Stimulated activated CD8-positive, alpha-beta memory T cell treated with anti-CD3 and anti-CD28 coated beads, Interleukin-15, amount 100 ng/mL, for 4 hours (primary cell): ENCODE results near the gene TP53BP2.
"Not testable (repeated sequence)": the region's sequence is repeated elsewhere in the genome, so short reads cannot be mapped to it uniquely, and the experiment has no call there.

Experiments
- DNase-seq, 2 donors: peaks; one replicate each; pipeline ENCODE4 v3.0.0-alpha.2; 2020; ENCODE audit warnings: low read depth in 2 of 2

Gene TP53BP2

GRCh38 chr1:223856386-223856785 lies 10.6 kb upstream of the TP53BP2 start:
- no peak for DNase-seq

- DNase-seq, result no peak
These were observed 8.0 kb upstream of the TP53BP2 start for GRCh38 chr1:223853748-223854147.

- no peak for DNase-seq
These were observed 7.5 kb upstream of the TP53BP2 start for GRCh38 chr1:223853275-223853674.

- no peak for DNase-seq
These were observed 6.6 kb upstream of the TP53BP2 start for GRCh38 chr1:223852337-223852736.

GRCh38 chr1:223849352-223850254 lies 3.9 kb upstream of the TP53BP2 start:
- DNase-seq, result no peak

GRCh38 chr1:223848536-223848935 lies 2.8 kb upstream of the TP53BP2 start:
- no peak for DNase-seq

- DNase-seq, result no peak
These were observed 2.1 kb upstream of the TP53BP2 start for GRCh38 chr1:223847781-223848345.

GRCh38 chr1:223845037-223845809 lies 524 bp downstream of the TP53BP2 start:
- DNase-seq, result peak in 1 of 2 donors; percentile 22

- no peak for DNase-seq
These were observed 1.0 kb downstream of the TP53BP2 start for GRCh38 chr1:223844787-223845036.

- DNase-seq, result no peak
These were observed 1.6 kb downstream of the TP53BP2 start for GRCh38 chr1:223843934-223844786.

- no peak for DNase-seq
These were observed 3.0 kb downstream of the TP53BP2 start for GRCh38 chr1:223842784-223843183.

GRCh38 chr1:223841977-223842623 lies 3.6 kb downstream of the TP53BP2 start:
- DNase-seq, result not testable (repeated sequence)

- DNase-seq, result no peak
These were observed 5.5 kb downstream of the TP53BP2 start for GRCh38 chr1:223840254-223840653.

GRCh38 chr1:223838125-223838854 lies 7.5 kb downstream of the TP53BP2 start:
- no peak for DNase-seq

- no peak for DNase-seq
These were observed 8.1 kb downstream of the TP53BP2 start for GRCh38 chr1:223837687-223838086.

GRCh38 chr1:223837206-223837605 lies 8.5 kb downstream of the TP53BP2 start:
- DNase-seq, result no peak

- DNase-seq, result no peak
These were observed 9.2 kb downstream of the TP53BP2 start for GRCh38 chr1:223836586-223836985.

GRCh38 chr1:223835754-223836153 lies 10.0 kb downstream of the TP53BP2 start:
- no peak for DNase-seq

- DNase-seq, result no peak
These were observed 11.0 kb downstream of the TP53BP2 start for GRCh38 chr1:223834660-223835263.

GRCh38 chr1:223833948-223834347 lies 11.8 kb downstream of the TP53BP2 start:
- DNase-seq, result no peak
